Inflammatory macrophage treated with lipopolysaccharide for 1 hour (primary cell): ENCODE measurements around the gene HLF.

ENCODE experiments used
- DNase-seq, 2 donors: peaks; one replicate each; pipeline ENCODE4 v3.0.0-alpha.2; 2020 to 2022

HLF gene

DNA sequence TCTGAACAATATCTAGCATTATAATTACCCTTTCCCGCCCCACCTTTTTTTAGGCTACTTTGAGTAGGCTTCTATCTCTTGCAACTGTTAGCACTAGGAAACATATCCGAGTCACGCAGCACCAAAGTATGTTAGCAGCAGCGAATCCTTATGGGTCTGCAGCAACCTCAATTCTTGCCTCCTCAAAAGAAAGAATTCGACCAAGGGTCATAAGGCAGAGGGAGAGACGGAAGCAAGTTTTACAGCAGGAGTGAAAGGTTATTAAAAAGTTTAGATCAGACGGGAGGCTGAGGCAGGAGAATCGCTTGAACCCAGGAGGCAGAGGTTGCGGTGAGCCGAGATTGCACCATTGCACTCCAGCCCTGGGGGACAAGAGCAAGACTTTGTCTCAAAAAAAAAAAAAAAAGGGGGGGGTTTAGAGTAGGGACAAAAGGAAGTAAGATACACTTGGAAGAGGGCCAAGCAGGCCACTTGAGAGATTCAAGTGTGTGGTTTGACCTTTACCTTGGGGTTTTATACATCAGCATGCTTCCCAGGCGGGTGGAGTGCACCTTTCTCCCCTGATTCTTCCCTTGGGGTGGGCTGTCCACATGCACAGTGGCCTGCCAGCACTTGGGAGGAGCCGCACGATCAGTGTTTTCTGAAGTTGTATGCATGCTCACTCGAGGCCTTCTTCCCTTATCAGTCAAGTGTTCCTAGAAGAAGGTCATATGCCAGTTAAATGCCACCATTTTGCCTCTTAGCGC, 67.7 kb downstream of the HLF start:
- no peak for DNase-seq

DNA sequence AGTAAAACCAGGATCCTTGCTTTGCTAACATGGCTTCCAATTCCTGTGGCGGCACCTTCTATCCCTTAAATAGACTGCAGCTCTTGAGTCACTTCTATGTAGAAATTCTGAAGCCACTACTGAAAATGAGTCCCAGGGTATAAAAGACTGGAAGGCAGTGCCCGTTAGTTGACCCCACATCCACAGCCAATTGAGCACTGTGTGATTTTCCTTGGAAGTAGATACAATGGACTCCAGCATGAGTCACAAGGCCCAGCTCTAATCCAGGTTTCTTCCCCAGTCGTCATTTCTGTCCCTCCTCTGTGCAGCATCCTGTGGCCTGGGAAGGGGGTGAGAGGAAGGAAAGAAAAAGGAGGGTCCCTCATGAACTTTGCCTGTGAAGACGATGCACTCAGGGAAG, 69.5 kb downstream of the HLF start:
- DNase-seq = no peak

DNA sequence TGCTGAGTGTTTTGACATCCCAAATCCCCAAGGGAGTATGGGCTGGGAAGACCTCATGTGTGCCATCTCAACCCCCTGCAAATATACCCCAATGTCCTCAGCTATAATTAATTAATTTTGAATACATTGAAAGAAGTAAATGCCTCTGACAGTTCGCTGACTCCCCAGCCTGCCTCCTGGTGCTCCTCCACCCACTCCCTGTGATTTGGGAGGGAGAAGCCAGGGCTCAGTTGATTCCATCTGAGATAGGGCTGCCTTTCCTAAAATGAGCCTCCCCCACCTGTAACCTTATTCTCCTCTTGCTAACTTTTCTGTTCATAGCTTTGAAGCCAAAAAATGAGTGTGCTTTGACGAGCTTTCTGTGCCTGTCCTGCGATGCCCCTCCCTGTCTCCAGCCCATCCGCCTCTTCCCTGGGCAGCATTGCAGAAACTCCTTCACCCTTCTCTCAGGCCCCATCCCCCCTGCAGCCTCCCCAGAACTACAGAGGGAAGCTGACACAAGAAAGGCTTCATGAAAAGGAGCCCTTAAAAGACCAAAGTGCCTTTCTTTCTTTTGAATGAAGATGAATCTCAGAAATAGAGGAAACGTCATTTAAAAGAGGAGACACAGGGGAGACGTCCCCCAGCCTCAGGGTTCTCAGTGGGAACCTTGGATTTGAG, 70.3 kb downstream of the HLF start:
- no peak for DNase-seq

DNA sequence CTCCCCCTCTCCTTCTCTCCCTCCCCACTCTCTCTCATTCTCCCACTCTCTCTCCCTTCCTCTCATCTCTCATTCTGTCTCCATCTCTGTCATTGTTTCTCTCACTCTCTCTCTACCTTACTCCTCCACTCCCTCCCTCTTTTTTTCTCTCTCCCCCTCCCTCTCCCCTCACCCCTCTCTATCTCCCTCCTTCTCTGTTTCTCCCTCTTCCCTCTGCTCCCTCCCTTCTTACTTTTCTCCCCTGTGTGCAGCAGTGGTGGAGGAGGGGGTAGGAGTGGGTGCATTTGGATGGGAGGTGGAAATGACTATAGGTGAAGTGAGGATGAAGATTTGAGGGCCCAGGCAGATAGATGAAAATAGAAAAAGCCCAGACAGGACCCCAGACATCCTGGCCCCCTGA, 70.9 kb downstream of the HLF start:
- no peak for DNase-seq

DNA sequence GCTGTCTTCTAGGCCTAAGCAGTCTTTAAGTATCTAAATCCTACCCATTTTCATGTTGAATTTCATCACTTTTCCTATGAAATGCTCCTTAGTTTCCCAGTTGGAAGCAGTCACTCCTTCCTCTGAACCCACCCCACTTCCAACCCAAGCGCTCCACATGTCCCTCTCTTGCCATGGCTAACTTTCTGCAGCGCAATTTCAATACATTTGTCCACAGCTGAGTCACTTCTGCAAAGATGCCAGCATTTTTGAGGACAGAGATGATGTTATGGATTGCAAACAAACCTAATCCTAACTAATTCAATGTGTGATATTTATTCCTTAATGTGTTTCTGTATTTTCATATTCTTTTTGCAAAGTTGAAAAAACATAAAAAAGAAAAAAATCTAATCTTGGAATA, 71.7 kb downstream of the HLF start:
- no peak for DNase-seq

DNA sequence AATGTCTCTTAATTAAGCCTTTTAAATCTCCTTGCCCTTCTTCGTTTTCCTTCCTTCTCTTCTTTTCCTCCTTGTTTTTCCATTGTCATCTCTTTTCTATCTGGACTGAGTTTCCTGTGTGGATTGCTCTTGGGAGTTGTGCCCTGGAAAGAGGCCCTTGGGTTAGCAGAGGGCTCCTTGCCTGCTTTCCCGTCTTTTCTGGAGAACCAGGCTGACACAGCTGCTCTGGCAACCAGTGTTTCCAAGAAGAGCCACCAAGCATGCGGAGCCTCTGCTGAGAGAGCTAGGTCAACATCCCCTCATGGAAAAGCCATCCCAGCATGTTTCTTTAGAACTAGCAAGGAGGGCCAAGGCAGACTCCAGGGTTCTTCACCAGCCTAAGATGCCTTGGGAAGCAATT, 75.4 kb downstream of the HLF start:
- DNase-seq = no peak

DNA sequence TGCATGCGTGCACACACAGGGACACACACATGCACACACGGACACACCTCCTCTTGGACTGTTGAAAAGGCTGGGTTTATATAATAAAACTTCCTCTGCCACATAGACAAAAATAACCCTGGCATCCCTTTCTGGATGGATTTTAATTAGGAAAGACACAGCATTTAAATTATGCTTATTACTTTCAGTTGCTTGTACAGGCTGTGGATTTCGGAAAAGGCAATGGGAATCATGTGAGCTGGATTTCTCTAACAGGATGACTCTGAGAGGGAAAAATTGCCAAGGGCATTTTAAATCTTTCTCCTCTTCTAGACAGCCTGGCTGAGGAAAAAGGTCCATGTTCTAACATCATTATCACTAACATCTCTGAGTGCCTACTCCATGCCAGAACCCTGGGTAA, 75.9 kb downstream of the HLF start:
- no peak for DNase-seq

DNA sequence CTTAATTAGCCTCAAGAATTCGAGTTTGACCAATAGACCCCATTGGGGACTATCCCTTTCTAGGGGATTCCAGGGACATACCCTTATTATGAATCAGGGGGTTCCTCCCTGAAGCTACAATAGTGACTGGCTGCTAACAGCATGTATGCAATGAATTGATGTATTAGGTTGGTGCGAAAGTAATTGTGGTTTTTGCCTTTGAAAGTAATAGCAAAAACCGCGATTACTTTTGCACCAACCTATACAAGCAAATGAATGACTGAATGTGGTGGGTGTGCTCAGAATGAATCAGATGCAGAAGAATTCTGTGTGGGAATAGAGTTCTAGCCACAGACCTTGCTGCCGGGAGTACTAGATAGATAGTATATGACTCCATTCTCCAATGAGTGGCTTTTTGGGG, 76.7 kb downstream of the HLF start:
- no peak for DNase-seq

DNA sequence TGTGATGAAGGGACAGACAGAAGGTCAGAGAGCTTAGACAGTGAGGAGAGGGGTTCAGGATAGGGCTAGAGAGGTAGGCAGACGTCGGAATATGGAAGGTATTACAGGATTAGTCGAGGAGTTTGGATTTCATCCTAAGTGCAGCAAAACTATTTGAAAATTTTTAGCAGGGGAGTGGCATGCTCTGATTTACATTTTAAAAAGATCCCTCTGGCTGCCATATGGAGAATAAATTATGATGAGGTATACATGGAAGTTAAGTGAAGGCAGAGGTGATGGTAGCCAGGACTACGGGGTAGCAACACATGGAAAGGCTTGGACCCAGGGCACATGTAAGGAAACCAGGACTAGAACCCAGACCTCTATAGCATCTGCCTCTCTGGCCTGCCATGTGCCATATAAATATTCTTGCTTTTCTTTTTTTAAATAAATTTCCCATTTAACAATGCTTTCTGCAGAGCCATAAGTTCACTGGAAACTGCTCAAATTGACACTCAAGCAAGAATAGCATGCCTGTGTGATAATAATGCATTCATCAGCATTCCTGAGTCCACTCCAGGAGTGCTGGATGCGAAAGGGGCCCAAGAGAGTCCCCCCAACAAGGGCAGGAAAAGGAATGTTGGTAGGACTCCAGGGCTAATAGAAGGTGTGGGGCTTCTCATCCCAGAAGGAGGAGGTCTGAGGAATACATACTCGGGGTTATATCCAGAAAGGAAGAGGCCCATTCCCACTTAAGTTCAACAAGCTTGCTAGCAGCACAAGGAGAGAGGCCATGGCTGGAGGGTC, 78.2 kb downstream of the HLF start:
- DNase-seq = no peak

DNA sequence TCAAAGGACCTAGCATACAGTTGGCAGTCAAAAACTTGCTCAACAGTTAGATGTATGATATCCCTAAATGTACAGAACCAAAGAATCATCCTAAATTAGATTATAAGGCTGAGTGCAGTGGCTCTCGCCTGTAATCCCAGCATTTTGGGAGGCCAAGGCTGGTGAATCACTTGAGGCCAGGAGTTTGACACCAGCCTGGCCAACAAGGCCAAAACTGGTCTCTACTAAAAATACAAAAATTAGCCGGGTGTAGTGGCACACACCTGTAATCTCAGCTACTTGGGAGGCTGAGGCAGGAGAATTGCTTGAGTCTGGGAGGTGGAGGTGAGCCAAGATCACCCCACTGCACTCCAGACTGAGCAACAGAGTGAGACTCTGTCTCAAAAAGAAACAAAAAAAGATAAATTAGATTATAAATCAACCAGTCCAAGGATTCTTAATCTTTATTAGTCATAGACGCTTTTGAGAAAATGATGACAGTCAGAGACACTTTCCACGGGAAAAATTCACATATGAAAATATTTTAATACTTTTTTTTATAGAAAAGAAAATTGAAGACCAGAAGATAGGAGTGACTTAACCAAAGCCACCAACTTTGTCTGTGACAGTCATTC, 79.2 kb downstream of the HLF start:
- no peak for DNase-seq

DNA sequence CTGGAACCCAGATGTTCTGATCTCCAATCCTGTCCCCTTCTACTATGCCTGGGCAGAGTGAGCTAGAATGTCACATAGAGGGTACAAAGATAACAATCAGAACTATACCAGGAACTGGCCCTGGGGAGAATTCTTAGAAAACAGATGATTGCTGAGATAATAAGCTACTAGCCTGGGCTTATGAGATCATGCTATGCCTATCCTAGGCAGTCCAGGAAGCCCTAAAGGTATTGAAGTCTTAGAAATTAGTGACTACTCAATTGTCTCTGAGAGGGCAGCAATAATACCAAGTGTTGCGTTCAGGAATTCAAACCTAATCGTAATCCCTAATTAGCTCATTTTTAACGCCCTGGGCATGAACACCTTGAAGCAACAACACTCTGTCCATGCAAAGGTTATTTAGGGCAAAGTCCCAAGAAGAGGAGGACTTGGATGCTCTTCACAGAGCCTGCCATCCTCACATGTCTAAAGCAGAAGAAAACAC, 79.8 kb downstream of the HLF start:
- DNase-seq = no peak

DNA sequence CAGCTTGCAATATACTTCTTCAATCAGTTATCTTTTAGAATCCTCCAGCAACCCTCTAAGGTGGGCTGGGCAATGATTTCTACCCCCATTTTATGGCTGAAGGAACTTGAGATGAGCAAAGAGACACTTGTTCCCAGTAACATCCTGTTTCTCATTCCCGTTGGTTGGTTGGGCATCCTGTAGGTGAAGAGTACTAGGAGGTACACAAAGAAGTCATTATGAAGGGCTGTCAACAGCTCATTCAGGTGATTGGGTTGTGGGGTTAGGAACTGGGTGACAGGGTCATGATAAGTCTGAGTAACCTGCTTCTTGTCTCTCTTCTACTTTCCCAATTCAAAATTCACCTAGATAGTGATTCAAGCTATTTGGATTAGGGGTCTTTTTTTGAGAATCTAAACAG, 80.4 kb downstream of the HLF start:
- DNase-seq = no peak

DNA sequence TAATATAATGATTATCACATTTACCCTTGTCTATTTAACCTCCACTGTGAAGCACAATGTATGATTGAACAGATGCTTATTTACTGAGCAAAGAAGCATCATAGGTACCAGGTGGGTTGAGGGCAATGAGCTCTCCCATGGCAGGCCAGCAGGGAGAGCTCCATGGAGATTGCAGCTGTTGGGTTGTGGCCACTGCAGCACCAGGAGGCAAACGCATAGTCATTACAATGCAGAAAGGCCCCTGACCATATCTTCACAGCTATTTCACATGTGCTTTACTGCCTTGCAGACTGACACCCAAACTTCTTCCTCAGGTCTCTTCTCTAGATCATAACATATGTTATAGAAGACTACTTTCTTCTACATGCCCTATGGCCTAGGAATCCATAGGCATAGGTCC, 81.9 kb downstream of the HLF start:
- DNase-seq = no peak

DNA sequence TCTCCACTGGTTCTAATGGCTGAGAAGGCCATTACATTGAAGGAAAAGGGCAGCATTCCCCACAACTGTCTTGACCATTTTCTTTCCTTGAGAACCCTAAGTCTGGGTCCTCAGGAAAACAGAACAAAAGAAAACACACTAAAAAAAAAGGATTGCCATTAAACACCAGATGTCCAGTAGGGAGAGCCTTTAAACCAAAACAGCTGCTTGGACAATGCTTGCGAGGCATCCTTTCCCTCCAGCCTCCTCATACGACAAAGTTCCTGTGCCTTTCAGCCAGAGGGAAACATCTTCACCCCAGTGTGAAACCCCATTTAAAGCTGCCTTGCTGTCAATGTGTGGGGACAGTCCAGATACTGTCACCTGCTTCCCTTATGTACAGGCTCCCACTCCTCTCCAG, 82.6 kb downstream of the HLF start:
- no peak for DNase-seq

DNA sequence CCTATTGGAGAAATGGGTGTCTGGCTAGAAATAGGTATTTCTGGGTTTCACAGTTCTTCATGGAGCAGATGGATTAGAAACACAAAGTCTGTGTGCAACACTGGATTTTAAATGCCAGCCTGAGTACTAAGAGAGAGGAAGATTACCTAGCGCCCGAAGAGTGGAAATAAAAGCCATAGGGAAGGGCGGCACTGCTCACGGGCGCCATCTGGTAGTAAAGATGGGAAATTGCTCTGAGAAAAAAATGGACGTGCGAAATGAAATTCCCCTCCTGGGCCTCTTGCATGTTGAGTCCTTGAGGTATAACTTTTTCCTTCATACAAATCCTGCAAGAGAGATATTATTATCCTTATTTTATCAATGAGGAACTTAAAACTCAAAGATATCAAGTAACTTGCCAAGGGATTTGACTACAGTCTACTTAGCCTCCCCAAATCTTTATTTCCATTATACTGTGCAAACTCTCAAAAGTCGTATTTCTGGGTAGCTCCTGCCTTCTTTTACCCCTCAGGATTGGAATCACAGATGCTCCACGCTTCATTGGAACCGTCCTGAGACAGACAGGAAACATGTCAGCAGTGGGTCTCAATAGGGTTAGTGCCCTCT, 84.1 kb downstream of the HLF start:
- DNase-seq = peak; percentile 11 to 70

DNA sequence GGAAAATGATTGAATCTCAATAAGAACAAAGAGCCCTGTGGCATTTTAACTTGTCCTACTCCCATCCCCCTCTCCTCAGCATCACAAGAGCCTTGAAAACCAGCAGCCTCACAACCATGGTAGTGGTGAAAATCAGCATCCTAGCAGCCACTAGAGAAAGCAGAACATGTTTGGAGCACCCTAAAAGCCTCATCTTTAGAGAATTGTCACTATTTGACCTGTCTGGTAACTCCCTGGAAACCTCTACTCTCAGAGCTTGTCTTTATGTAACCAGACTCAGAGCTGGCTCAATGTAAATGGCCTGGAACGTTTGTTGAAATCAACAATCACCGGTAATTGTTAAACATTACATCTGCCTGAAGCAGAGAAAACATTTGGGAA, 86.1 kb downstream of the HLF start:
- no peak for DNase-seq

DNA sequence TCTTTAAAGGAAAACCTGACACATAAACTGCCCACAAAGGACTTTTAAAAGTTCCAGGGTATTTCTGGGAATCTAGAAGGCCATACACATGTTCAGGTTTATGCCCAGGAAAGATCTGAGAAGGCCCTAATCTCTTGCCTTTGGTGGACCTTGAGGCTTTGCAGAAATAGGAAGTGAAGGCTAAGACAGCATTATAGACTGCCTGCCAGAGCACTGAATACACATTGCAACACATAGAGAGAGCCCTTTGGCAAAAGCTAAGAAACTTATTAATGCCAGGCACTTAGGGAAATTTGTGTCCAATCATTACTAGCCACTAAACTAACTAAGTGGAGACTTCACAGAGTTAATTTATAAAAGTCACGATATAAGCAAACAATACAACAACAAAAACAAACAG, 86.5 kb downstream of the HLF start:
- DNase-seq = peak in 1 of 2 donors; percentile 21

DNA sequence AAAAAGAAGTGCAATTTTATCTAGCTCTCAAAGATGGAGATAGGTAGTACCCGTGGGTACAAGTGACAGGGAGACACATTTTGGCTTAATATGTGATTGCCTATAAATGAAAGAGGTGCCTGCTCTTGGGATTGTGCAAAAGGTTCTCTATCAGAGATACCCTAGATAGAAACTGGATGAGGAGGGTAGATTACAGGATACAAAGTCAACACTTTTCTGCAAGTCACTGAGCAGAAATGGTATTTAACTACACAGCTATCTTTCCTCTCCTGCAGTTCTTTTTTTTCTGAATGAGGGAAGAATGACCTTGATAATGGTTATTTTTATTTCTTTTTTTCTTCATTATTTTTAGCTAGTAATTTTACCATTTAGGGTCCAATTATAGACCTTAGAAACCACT, 89.2 kb downstream of the HLF start:
- no peak for DNase-seq

DNA sequence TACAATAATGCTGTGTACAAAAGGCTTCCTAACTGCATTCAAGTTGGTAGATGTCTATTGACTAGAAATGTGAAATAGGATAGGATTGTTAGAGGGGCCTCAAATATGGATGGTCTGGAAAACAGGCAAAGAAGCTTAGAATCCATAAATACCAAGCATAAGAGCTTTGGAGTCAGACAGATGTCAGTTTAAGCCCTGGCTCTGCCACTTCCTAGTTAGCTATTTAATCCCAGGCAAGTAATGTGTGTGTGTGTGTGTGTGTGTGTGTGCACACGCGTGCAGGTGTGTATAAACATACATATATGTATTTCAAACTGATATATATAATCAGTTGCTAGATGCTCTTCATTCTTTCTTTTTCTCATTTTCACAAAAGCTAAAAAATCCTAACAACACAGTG, 90.2 kb downstream of the HLF start:
- DNase-seq = no peak

DNA sequence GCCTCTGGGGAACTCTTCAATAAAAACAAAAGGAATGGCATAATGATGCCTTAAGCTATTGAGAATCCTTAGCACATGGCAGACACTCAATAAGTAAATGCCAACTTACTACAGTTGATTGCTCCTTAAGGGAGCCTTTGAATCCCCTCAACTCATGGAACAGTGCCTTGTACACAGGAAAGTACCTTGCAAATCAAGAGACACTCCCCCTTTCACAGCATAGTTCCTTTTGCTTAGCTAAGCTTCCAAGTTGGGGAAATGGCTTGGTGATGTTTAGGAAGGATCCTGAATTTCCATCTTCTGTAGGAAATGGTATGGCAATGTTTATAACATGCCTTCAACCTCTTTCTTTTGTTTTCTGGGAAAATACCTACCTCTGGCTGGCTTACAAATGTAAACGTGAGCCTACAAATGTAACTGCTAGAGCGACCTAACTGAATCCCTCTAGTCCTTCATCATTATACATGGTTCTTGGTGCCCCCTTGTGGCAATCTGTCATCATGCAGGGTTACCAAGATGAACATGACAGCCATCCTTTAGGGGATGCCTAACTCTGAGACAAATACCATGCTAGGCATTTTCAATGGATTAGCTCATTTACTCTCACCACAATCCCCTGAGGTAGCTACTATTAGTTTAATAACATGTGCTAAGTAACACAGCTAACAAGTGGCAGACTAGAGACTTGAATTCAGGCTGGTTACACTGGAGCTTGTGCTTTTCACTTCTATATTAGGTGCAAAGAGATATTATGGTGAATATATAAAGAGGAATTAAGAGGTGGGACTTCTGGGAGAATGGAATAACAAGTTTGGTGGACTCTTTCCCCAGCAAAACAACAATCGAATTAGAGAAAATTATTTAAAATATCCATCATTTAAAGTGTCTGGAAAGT, 91.9 kb downstream of the HLF start:
- peak; percentile 40 to 82 for DNase-seq

DNA sequence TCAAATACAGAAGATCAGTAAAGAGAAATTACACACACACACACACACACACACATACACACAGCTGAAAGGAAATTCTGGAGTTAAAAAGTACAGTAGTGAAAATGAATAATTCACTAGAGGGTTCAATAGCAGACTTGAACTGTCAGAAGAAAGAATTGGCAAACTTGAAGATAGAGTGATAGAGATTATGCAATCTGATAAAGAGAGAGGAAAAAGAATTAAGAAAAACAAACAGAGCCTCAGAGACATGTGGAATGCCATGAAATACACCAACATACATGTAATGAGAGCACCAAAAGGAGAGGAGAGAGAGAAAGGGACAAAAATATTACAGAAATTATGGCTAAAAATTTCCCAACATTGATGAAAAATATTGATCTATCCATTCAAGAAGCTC, 96.2 kb downstream of the HLF start:
- no peak for DNase-seq

DNA sequence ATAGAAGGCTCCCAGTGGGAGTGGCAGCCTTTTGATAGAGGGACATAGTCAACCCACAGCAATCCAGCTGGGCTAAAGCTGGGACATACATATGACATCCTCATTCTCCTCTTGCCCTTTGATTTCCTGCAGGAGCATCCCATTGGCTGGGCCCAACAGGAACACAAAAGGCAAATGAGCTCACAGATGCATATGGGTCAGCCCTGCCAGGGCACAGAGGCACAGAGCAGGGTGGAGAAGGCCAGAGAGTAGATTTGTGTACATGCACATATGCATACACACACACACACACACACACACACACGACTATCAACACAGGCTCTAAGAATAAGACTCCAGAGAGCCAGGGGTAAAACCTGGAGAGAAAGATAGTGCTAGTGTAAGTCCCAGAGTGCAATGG, 98.3 kb downstream of the HLF start:
- no peak for DNase-seq
